Measurements from ENCODE around the gene OPHN1.

GRCh38 chrX:68422478-68422877 is 10.8 kb downstream of the OPHN1 start:
- TF ChIP-seq EZH2 (IDR thresholded peaks at IDR 0.05; ENCODE audit: borderline replicate concordance), result no peak
- no peak for TF ChIP-seq CTCF (IDR thresholded peaks at IDR 0.05; ENCODE audit: poor library complexity)

All from hepatocyte (in vitro differentiated cells).